Heart left ventricle (tissue), 16 donors: Measurements from ENCODE around the gene ANP32E. TPM values are rescaled to one million over a fixed set of nuclear protein-coding genes. Genes with fewer than 3 reads are reported as not detected.
A peak's percentile ranks its signal among the peaks of the same experiment; 100 is the strongest.
"Not testable (repeated sequence)": the region's sequence is repeated elsewhere in the genome, so short reads cannot be mapped to it uniquely, and the experiment has no call there.

Source experiments
- ATAC-seq, 4 donors: fragments of 200-7000 bp; cut with Tn5 transposase; one replicate each; pipeline ENCODE4 v1.9.1; 2020 to 2022; ENCODE audit warnings: moderate library complexity in 4 of 4, mild to moderate bottlenecking in 3 of 4, moderate number of reproducible peaks in 1 of 4
- DNase-seq, 5 donors: peaks; one replicate each; pipeline ENCODE4 v3.0.0-alpha.2; 2020
- H3K27ac ChIP-seq, 12 donors: fragments of 200-600 bp; sonication (generic) in 4 of 12; one replicate each; pipeline versions ENCODE4 v1.5.0 to v1.8.0; 2016 to 2022; ENCODE audit warnings: mild to moderate bottlenecking in 2 of 12
- H3K27me3 ChIP-seq, 9 donors: fragments of 200-600 bp; sonication (generic) in 2 of 9; one replicate each; pipeline versions ENCODE4 v1.5.1 to v1.8.0; 2016 to 2022; ENCODE audit warnings: mild to moderate bottlenecking in 3 of 9
- H3K36me3 ChIP-seq, 9 donors: fragments of 200-600 bp; sonication (generic) in 2 of 9; one replicate each; pipeline versions ENCODE4 v1.5.0 to v1.8.0; 2018 to 2022; ENCODE audit warnings: mild to moderate bottlenecking in 2 of 9
- H3K4me1 ChIP-seq, 12 donors: fragments of 200-600 bp; sonication (generic) in 4 of 12; one replicate each; pipeline versions ENCODE4 v1.5.0 to v1.8.0; 2016 to 2022; ENCODE audit warnings: mild to moderate bottlenecking in 3 of 12
- H3K4me3 ChIP-seq, 12 donors: fragments of 200-600 bp; sonication (generic) in 4 of 12; one replicate each; pipeline versions ENCODE4 v1.5.0 to v1.8.0; 2017 to 2022; ENCODE audit warnings: mild to moderate bottlenecking in 9 of 12, moderate library complexity in 4 of 12
- H3K9me3 ChIP-seq, 12 donors: fragments of 200-600 bp; sonication (generic) in 4 of 12; one replicate each; pipeline versions ENCODE4 v1.5.0 to v1.8.0; 2016 to 2022; ENCODE audit warnings: mild to moderate bottlenecking in 1 of 12
- POLR2A ChIP-seq, 2 donors: fragments of 450-650 bp; IDR thresholded peaks; one replicate each; pipeline ENCODE4 v1.6.1; 2017; ENCODE audit warnings: antibody characterized with exemption in 2 of 2, mild to moderate bottlenecking in 2 of 2, moderate library complexity in 2 of 2
- WGBS, 4 donors: extraction: QIAGEN DNeasy Blood & Tissue Kit in 2 of 4; methylation state at CpG; one replicate each; pipeline versions ENCODE4 v1.1.5 to v1.1.7; 2013 to 2018; 5-methylcytosine and 5-hydroxymethylcytosine counted together
- intact Hi-C, 10 donors: fragments of 100-400 bp; cut with DNase I; formaldehyde crosslinking; loops; one replicate each; pipeline versions ENCODE4 v1.11.1 to v1.14.2; 2022
- polyA plus RNA-seq, 2 donors: library from polyadenylated mRNA; stranded (reverse); fragments of 200-250 nt; gene quantifications; one replicate each; pipeline ENCODE4 v1.2.3, GENCODE V29; 2013
- total RNA-seq, 9 donors: library from RNA; depleted of rRNA in 2 of 9; stranded (reverse); fragments of >200 nt in 2 of 9; fragmentation: NEBNext Ultra II Directional in 3 of 9; extraction: Animal tissue kit (Norgen Biotek cat#: 25700) in 3 of 9; gene quantifications; one replicate each; pipeline versions ENCODE4 v1.1.0 to v1.2.4, GENCODE V29; 2016 to 2023
- TF ChIP-seq, protein P1 (sequence below), 12 donors: fragments of 200-600 bp; sonication (generic) in 4 of 12; IDR thresholded peaks; one replicate each; pipeline versions ENCODE4 v1.5.0 to v1.8.0; 2018 to 2022; ENCODE audit warnings: antibody characterized with exemption in 12 of 12, mild to moderate bottlenecking in 5 of 12
- donor health status: ischemic (EF 13 %, LVEDD 7.1; RV severe dilation, severe dysfunction).
- donor health status: healthy with polysubstance abuse.
- donor health status: DM: no; HTN: yes; CAD: no.
- donor health status: DM: no; HTN: no; CAD: no.
- donor health status: ischemic (EF 25% LVEDD 6.9; RV normal size, moderate dysfunction).
- donor health status: ischemic (EF 25% LVEDD 5.7; RV mildly dilated, moderate dysfunction).
- donor health status: healthy.
- donor health status: DM: yes; HTN: yes; CAD: no.
- donor health status: ischemic (EF 35%, LVEDD 5.7; RV mildly dilated, moderate dysfunction).
- donor health status: nonischemic (EF 11% LVEDD 7.7; RV severe dilation, severe dysfunction).
- donor health status: DM: yes; HTN: yes; CAD: no.
- donor health status: PGD.
- donor health status: ischemic (EF 29% LVEDD 5.4; RV normal size, mild dysfunction).
- donor health status: nonischemic (EF 23%, LVEDD 6.1; RV moderate dilation, normal function).

The ANP32E gene
- total and polyA plus RNA-seq, 11 donors: 12.6 to 59.9 (median 33.6) TPM

DNA sequence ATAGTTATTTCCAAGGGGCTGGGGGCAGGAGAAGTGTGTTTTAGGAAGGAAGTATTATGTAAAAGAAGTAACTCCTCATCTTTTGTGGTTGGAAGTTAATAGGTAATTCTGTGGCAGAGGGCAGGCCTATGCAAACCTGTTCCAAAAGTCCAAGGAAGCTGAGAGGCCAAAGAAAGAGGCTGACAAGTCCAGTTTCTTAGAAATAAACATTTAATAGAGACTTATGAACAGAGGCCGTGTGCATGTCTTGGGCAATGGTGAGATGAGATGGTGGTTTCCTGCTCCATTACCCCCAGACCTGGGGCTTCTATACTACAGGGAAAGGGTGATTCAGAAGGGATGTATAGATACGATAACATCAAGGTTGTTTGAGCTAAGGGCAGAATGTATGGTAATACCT lies 14.0 kb upstream of the ANP32E start:
- H3K4me3 ChIP-seq: no peak overlapping the region
- no peak for TF ChIP-seq POLR2A (IDR thresholded peaks at IDR 0.05)
- no peaks in the 10 kb centered on the region for H3K9me3 ChIP-seq
- H3K4me1 ChIP-seq: no peaks in the 10 kb centered on the region
- ATAC-seq: no peak
- H3K27ac ChIP-seq: no peak overlapping the region
- intact Hi-C loops: loop anchor here in 4 of 10 donors (5.0 to 10.0 kb wide), 4 partner anchors 75 to 562 kb away; partner anchors contain the start of gene PRPF3 (in 2 of the 4)
- no peaks in the 10 kb centered on the region for H3K36me3 ChIP-seq
- no peak for DNase-seq
- no peaks in the 10 kb centered on the region for H3K27me3 ChIP-seq
- 81 to 94% (median 86%) methylated on average over 2 of the region's 2 CpGs for WGBS, 4 donors

- no peak for DNase-seq
- intact Hi-C loops: no loop called here
- Histone ChIP-seq H3K4me1 (no peaks in the 10 kb centered on the region), H3K36me3 (no peaks in the 10 kb centered on the region), H3K27ac (no peak overlapping the region), H3K27me3 (no peaks in the 10 kb centered on the region), H3K4me3 (no peak overlapping the region), H3K9me3 (no peaks in the 10 kb centered on the region)
- 76 to 90% (median 86%) methylated on average over 3 of the region's 3 CpGs for WGBS, 4 donors
- peak in 1 of 4 donors; percentile 62 for ATAC-seq
- TF ChIP-seq POLR2A (IDR thresholded peaks at IDR 0.05): no peak
- TF ChIP-seq, protein P1, sequence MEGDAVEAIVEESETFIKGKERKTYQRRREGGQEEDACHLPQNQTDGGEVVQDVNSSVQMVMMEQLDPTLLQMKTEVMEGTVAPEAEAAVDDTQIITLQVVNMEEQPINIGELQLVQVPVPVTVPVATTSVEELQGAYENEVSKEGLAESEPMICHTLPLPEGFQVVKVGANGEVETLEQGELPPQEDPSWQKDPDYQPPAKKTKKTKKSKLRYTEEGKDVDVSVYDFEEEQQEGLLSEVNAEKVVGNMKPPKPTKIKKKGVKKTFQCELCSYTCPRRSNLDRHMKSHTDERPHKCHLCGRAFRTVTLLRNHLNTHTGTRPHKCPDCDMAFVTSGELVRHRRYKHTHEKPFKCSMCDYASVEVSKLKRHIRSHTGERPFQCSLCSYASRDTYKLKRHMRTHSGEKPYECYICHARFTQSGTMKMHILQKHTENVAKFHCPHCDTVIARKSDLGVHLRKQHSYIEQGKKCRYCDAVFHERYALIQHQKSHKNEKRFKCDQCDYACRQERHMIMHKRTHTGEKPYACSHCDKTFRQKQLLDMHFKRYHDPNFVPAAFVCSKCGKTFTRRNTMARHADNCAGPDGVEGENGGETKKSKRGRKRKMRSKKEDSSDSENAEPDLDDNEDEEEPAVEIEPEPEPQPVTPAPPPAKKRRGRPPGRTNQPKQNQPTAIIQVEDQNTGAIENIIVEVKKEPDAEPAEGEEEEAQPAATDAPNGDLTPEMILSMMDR (IDR thresholded peaks at IDR 0.05): no peak
These were observed 7.1 kb upstream of the ANP32E start for GRCh38 chr1:150243003-150243402.

DNA sequence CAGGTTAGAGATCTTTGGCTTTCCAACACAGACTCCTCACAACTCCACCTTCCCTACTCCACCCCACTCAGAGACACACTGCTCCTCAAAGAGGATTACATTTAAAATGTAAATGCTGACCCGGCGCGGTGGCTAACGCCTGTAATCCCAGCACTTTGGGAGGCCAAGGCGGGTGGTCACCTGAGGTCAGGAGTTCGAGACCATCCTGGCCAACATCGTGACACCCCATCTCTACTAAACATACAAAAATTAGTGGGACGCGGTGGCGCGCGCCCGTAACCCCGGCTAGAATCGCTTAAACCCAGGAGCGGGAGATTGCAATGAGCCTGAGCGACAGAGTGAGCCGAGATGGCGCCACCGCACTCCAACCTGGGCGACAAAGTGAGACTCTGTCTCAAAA lies 1.8 kb upstream of the ANP32E start:
- intact Hi-C loops: loop anchor here in 1 of 10 donors (5.0 kb wide), 1 partner anchor 90 kb away; no protein-coding TSS in a partner anchor
- DNase-seq: no peak
- Histone ChIP-seq H3K27me3 (no peaks in the 10 kb centered on the region), H3K4me3 (no peak overlapping the region), H3K9me3 (no peaks in the 10 kb centered on the region), H3K36me3 (no peaks in the 10 kb centered on the region), H3K4me1 (peaks cover 0 to 18% (median 11%) of the 10 kb centered on the region in 12 donors), H3K27ac (no peak overlapping the region)
- TF ChIP-seq POLR2A (IDR thresholded peaks at IDR 0.05): no peak
- TF ChIP-seq, protein P1 (IDR thresholded peaks at IDR 0.05): no peak
- 91 to 95% (median 92%) methylated on average over 21 of the region's 21 CpGs for WGBS, 4 donors
- ATAC-seq: no peak

- not testable (repeated sequence) for DNase-seq, ATAC-seq
- intact Hi-C loops: loop anchor here in 1 of 10 donors (5.0 kb wide), 1 partner anchor 90 kb away; no protein-coding TSS in a partner anchor
These were observed 1.3 kb upstream of the ANP32E start for GRCh38 chr1:150237176-150237575.

GRCh38 chr1:150236614-150237100 lies 745 bp upstream of the ANP32E start:
- H3K27ac ChIP-seq: peak overlapping the region in 7 of 12 donors; percentile 7 to 100 (median 93)

More at GRCh38 chr1:150237176-150237575, 1.3 kb upstream of the ANP32E start:
- H3K4me1 ChIP-seq: peaks cover 0 to 18% (median 11%) of the 10 kb centered on the region in 12 donors
- not testable (repeated sequence) for H3K27ac ChIP-seq, H3K27me3 ChIP-seq, H3K9me3 ChIP-seq, H3K36me3 ChIP-seq, H3K4me3 ChIP-seq
- WGBS, 4 donors: 86 to 97% (median 91%) methylated on average over 13 of the region's 13 CpGs

More at GRCh38 chr1:150236614-150237100, 745 bp upstream of the ANP32E start:
- intact Hi-C loops: loop anchor here in 1 of 10 donors (5.0 kb wide), 1 partner anchor 91 kb away; no protein-coding TSS in a partner anchor
- H3K4me1 ChIP-seq: peaks cover 0 to 18% (median 11%) of the 10 kb centered on the region in 12 donors
- ATAC-seq (no peak), DNase-seq (no peak)
- WGBS, 4 donors: 37 to 39% (median 38%) methylated on average over 10 of the region's 10 CpGs
- TF ChIP-seq POLR2A (IDR thresholded peaks at IDR 0.05): no peak
- TF ChIP-seq, protein P1 (IDR thresholded peaks at IDR 0.05): no peak
- H3K9me3 ChIP-seq: no peaks in the 10 kb centered on the region
- H3K4me3 ChIP-seq: peak overlapping the region in 11 of 12 donors; percentile 39 to 99 (median 97)
- H3K36me3 ChIP-seq: peaks cover 0 to under 1% (median 0%) of the 10 kb centered on the region in 9 donors
- H3K27me3 ChIP-seq: no peaks in the 10 kb centered on the region
